GM19035 (cell line): ENCODE data around the gene ICAM1.

ENCODE experiments used
- ATAC-seq: cut with Tn5 transposase; IDR thresholded peaks from one replicate; pipeline ENCODE4 v1.9.1; 2021; ENCODE audit not compliant: unreplicated experiment

The ICAM1 gene

GRCh38 chr19:10321417-10321797 is 50.5 kb downstream of the ICAM1 start:
- no peak for ATAC-seq

DNA sequence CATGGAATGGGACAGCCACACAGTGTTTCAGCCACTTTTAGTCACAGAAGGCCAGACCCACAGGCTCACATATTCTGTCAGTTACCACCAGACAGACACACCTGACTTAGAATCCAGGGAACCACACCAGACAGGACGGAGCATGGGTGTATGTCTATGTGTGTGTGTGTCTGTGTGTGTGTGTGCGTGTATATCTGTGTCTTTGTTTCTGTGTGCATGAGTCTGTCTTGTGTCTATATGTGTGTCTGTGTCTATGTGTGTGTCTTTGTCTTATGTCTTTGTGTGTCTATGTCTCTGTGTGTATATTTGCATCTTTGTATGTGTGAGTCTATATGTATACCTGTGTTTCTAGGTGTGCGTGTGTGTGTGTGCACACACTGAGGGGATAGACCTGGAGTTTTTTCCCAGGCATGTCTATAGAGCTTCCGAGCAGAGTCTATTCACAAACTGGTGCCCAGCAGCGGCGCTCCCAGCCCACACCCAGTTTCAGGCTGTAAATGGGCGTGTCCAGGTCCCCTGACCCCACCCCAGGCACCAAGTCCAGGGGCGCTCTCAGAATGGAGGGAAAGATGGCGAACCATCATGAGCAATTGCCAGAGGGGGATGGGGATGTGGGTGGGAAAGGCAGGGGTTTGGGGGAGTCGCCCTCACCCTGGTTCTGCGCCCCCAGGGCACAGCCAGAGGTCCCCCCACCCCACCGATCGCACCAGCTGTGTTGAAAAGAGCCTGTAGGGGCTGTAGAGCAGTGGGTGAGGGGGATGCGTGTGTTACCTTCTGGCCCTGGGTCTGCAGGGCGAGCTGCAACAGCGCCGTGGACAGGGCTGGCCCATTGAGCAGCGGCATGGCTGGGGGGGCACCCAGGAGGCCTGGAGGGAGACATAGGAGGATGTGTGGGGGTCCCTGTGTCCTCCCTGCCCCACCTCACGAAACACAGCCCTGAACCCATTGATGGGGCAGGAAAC is 51.2 kb downstream of the ICAM1 start:
- no peak for ATAC-seq

DNA sequence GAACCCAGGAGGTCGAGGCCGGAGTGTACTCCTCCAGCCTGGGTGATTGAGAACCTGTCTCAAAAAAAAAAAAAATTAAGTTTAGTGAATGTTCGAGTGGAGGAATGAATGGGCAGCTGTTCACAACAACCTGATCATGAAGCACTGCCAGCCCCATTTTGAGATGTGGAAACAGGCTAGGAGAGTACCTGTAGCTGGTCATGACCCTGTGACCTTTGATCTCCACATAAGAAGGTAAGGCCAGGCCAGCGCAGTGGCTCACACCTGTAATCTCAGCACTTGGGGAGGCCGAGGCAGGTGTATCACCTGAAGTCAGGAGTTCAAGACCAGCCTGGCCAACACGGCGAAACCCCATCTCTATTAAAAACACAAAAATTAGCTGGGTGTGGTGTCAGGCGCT is 54.8 kb downstream of the ICAM1 start:
- no peak for ATAC-seq

GRCh38 chr19:10327793-10328192 is 56.9 kb downstream of the ICAM1 start:
- no peak for ATAC-seq

- no peak for ATAC-seq
These were observed 57.9 kb downstream of the ICAM1 start for GRCh38 chr19:10328558-10329429.

DNA sequence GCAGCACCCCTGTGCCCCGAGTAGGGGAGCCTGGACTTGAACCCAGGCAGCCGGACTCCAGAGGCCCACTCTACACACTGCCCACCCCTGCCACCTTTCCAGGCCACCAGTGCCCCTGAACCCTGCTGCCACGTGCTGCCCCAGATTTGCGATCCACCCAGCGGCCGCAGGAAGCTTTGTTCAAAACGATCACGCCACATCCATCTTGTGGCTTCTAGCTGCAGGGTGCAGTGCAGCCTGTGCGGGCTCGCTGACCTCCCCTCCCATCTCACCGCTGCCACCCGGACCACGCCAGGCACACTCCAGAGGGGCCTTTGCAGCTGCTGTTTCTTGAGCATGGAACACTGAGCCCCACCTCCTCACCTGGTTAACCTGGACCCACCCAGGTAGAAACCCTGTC is 58.6 kb downstream of the ICAM1 start:
- no peak for ATAC-seq

- ATAC-seq, result no peak
These were observed 61.4 kb downstream of the ICAM1 start for GRCh38 chr19:10332158-10332964.

GRCh38 chr19:10332965-10333757 is 62.2 kb downstream of the ICAM1 start, which contains the start of gene RAVER1:
Gene RAVER1 (minus strand): TSS chr19:10333529. CDS start chr19:10333507, 22 bp downstream.
- peak; percentile 87 for ATAC-seq

DNA sequence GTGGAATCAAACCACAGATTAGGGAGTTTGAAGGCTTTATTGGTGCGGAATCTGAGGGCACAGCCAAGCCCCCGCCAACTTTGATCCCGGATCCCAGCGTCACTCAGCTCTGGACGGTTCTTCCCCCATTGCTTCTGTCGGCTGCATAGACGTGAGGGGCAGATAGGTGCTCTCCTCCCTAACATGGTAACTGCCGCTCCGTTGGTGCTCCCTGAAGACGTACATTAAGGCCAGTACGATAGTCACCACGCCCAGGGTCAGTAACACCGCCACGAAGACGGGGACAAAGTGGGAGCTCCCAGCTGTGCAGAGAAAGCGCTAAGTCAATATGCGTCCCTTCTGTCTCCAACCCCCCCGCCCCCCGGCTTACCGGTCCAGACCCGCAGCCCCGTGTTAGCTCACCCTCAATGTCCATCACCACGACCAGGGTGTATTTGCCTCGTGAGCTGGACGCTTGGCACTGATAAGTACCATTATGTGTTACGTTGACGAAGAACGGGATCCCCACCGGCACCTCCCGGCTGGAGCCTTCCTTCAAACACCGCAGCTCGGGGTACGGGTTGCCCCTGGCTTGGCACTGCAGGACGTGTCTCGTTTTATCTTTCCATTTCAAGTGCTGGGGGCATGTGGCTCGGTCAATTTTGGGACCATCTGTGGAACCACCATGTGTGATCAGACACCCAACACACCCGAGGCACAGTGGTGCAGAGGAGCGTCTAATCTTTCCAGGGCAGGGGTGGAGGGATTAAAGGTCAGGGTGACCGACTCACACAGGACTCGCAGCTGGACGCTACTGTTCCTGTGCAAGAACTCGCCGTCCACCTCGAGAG is 63.1 kb downstream of the ICAM1 start:
- ATAC-seq, result peak; percentile 3

DNA sequence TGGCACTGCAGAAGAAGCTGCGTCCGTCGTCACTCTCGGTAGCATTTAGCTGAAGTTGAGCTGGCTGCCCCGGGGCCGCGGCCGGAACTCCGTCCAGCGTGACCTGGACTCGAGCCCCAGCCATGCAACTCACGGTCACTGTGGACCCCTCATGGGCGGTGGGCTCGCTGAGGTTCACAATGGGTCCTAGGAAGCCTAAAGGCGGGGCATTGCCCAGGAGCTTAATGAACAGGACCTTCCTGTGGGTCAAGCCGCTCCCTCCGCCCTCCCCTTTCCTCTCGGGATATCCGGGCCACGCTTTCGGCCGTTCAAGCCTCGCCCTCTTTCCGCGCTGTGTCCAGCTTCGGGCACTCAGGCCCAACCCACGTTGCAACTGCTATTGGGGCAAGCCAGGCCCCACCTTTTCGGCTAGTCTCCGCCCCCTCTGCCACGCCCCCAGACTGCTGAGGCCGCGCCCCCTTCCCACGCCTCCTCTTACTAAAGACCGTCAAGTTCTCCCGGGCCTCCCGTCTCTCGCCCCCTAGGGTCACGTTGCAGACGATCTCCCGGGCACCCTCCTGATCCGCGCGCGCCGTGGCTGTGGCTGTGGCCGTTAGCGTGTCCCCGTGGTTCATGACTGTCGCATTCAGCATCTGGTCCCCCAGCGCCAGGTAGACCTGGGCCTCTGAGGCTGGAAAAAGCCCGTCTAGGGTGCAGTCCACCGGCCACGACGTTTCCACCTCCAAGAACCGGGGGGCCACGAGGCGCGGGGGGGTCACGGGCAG is 63.9 kb downstream of the ICAM1 start:
- ATAC-seq, result no peak

GRCh38 chr19:10335352-10335985 is 64.5 kb downstream of the ICAM1 start:
- ATAC-seq, result no peak
